Loucy (cell line): Measurements from ENCODE around the gene LYPLAL1.

ENCODE experiments used
- H2AFZ ChIP-seq: fragments of 200-600 bp; sonication (generic); 2 replicates; pipeline ENCODE4 v1.6.0; 2016; ENCODE audit warnings: antibody characterized with exemption, mild to moderate bottlenecking, low read length, moderate library complexity
- H3F3A ChIP-seq: fragments of 200-600 bp; 2 replicates; pipeline ENCODE4 v1.6.0; 2016; ENCODE audit warnings: antibody characterized with exemption, low read depth, mild to moderate bottlenecking
- H3K27me3 ChIP-seq: fragments of 200-600 bp; sonication (generic); 2 replicates; pipeline ENCODE4 v1.6.1; 2014; ENCODE audit warnings: low read length, mild to moderate bottlenecking; ENCODE audit not compliant: insufficient read depth, poor library complexity, severe bottlenecking
- H3K36me3 ChIP-seq: fragments of 200-600 bp; sonication (generic); 2 replicates; pipeline ENCODE4 v1.6.1; 2016; ENCODE audit warnings: low read length; ENCODE audit not compliant: insufficient read depth
- H3K4me1 ChIP-seq: fragments of 200-600 bp; sonication (generic); 2 replicates; pipeline ENCODE4 v1.5.1; 2014; ENCODE audit warnings: low read length, mild to moderate bottlenecking; ENCODE audit not compliant: insufficient read depth, poor library complexity, severe bottlenecking
- H3K4me2 ChIP-seq: fragments of 200-600 bp; sonication (generic); 2 replicates; pipeline ENCODE4 v1.6.0; 2014; ENCODE audit warnings: antibody characterized with exemption, low read length, low read depth, mild to moderate bottlenecking; ENCODE audit not compliant: poor library complexity, severe bottlenecking
- H3K4me3 ChIP-seq: fragments of 200-600 bp; sonication (generic); 2 replicates; pipeline ENCODE4 v1.5.1; 2014; ENCODE audit warnings: low read length, mild to moderate bottlenecking, mixed read lengths; ENCODE audit not compliant: poor library complexity, severe bottlenecking
- H3K79me2 ChIP-seq: fragments of 200-600 bp; sonication (generic); 2 replicates; pipeline ENCODE4 v1.6.1; 2014; ENCODE audit warnings: low read length; ENCODE audit not compliant: insufficient read depth
- H3K9ac ChIP-seq: fragments of 200-600 bp; sonication (generic); 2 replicates; pipeline ENCODE4 v1.6.0; 2014; ENCODE audit warnings: mild to moderate bottlenecking, low read depth, low read length, moderate library complexity; ENCODE audit not compliant: poor library complexity, severe bottlenecking
- H3K9me2 ChIP-seq: fragments of 200-600 bp; sonication (generic); replicated peaks from 2 replicates; pipeline ENCODE4 v1.6.1; 2016; ENCODE audit warnings: low read depth, low read length, mixed read lengths
- H3K9me3 ChIP-seq: fragments of 200-600 bp; sonication (generic); 2 replicates; pipeline ENCODE4 v1.6.1; 2014; ENCODE audit warnings: mild to moderate bottlenecking, antibody characterized with exemption, low read length, low read depth; ENCODE audit not compliant: insufficient read depth
- H4K20me1 ChIP-seq: fragments of 200-600 bp; sonication (generic); 2 replicates; pipeline ENCODE4 v1.6.0; 2014; ENCODE audit warnings: antibody characterized with exemption, low read length, mild to moderate bottlenecking; ENCODE audit not compliant: insufficient read depth, poor library complexity, severe bottlenecking
- CTCF ChIP-seq: fragments of 200-600 bp; sonication (generic); conservative IDR thresholded peaks from 2 replicates; pipeline ENCODE4 v1.5.1; 2014; ENCODE audit warnings: mild to moderate bottlenecking, antibody characterized with exemption, low read length
- EZH2phosphoT487 ChIP-seq: fragments of 200-600 bp; IDR thresholded peaks from 2 replicates; pipeline ENCODE4 v1.6.1; 2018; ENCODE audit warnings: antibody characterized with exemption, mild to moderate bottlenecking, moderate library complexity, borderline replicate concordance

LYPLAL1 gene

DNA sequence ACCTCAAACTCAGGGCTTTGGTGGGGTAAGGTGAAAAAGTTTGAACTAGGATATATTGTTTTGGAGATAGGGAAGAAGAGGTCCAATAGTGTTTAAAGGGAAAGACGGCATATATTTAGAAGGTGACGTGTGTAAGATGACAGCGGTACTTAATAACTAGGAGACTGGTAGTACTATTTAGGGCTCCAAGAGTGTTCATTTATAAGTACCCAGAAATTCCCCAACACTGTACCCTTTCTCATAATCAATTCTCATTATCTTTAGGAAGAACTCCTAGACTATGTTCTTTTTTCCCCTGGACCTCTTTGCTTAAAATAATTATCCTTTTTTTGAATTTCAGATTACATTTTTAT is 1.5 kb downstream of the LYPLAL1 start:
- Histone ChIP-seq H3K4me2 (peak overlapping the region; percentile 85), H3K9me3 (no peaks in the 10 kb centered on the region), H4K20me1 (peaks cover 16% of the 10 kb centered on the region), H3K27me3 (no peaks in the 10 kb centered on the region), H3K9me2 (no peaks in the 10 kb centered on the region), H3K4me1 (peaks cover 26% of the 10 kb centered on the region), H2AFZ (no peak overlapping the region), H3F3A (no peaks in the 10 kb centered on the region), H3K9ac (peak overlapping the region; percentile 88), H3K79me2 (peaks cover 29% of the 10 kb centered on the region), H3K4me3 (peak overlapping the region; percentile 84), H3K36me3 (no peaks in the 10 kb centered on the region)
- TF ChIP-seq EZH2phosphoT487 (no peak), CTCF (no peak)

GRCh38 chr1:219176168-219176567 is 2.5 kb downstream of the LYPLAL1 start:
- Histone ChIP-seq H3K4me2 (peak overlapping the region; percentile 85), H3K9ac (peak overlapping the region; percentile 88), H3K4me1 (peaks cover 26% of the 10 kb centered on the region)

GRCh38 chr1:219177363-219177762 is 3.7 kb downstream of the LYPLAL1 start:
- Histone ChIP-seq H3K9ac (no peak overlapping the region), H2AFZ (no peak overlapping the region), H3K27me3 (no peaks in the 10 kb centered on the region), H3K9me3 (no peaks in the 10 kb centered on the region), H3K4me3 (no peak overlapping the region), H3K79me2 (peaks cover 29% of the 10 kb centered on the region), H3K9me2 (no peaks in the 10 kb centered on the region), H3K36me3 (no peaks in the 10 kb centered on the region), H3F3A (no peaks in the 10 kb centered on the region), H3K4me1 (peaks cover 26% of the 10 kb centered on the region), H3K4me2 (peak overlapping the region; percentile 85), H4K20me1 (peaks cover 16% of the 10 kb centered on the region)
- TF ChIP-seq EZH2phosphoT487 = no peak
- TF ChIP-seq CTCF = no peak

More at GRCh38 chr1:219176168-219176567, 2.5 kb downstream of the LYPLAL1 start:
- TF ChIP-seq EZH2phosphoT487 (no peak), CTCF (no peak)
- Histone ChIP-seq H3K4me3 (peak overlapping the region; percentile 84), H2AFZ (no peak overlapping the region), H3K9me2 (no peaks in the 10 kb centered on the region), H3K27me3 (no peaks in the 10 kb centered on the region), H3K9me3 (no peaks in the 10 kb centered on the region), H4K20me1 (peaks cover 16% of the 10 kb centered on the region), H3F3A (no peaks in the 10 kb centered on the region), H3K79me2 (peaks cover 29% of the 10 kb centered on the region), H3K36me3 (no peaks in the 10 kb centered on the region)
